Peyer's patch (tissue), 4 donors: ENCODE results near the gene DEAF1. TPM values are rescaled to one million over a fixed set of nuclear protein-coding genes. Genes with fewer than 3 reads are reported as not detected.

ENCODE experiments used
- DNase-seq, 3 donors: peaks; one replicate each; pipeline ENCODE4 v3.0.0-alpha.2; 2017 to 2019
- H3K27ac ChIP-seq, 4 donors: fragments of 200-600 bp; sonication (generic); one replicate each; pipeline ENCODE4 v1.5.1; 2016 to 2019
- H3K27me3 ChIP-seq, 2 donors: fragments of 200-600 bp; sonication (generic); one replicate each; pipeline ENCODE4 v1.5.1; 2019
- H3K36me3 ChIP-seq, 3 donors: fragments of 200-600 bp; sonication (generic); one replicate each; pipeline ENCODE4 v1.5.1; 2016 to 2019
- H3K4me1 ChIP-seq, 4 donors: fragments of 200-600 bp; sonication (generic); one replicate each; pipeline ENCODE4 v1.5.1; 2016 to 2019
- H3K4me3 ChIP-seq, 4 donors: fragments of 200-600 bp; sonication (generic); 1 replicate in 3 of 4; 2 replicates in 1 of 4; pipeline ENCODE4 v1.5.1; 2016 to 2019; ENCODE audit warnings: mild to moderate bottlenecking in 1 of 4
- H3K9me3 ChIP-seq, 4 donors: fragments of 200-600 bp; sonication (generic); one replicate each; pipeline ENCODE4 v1.5.1; 2016 to 2019; ENCODE audit warnings: mild to moderate bottlenecking in 1 of 4
- CTCF ChIP-seq, 6 experiments: fragments of 450-650 bp in 4 of 6; fragments of 200-600 bp in 2 of 6; sonication (generic) in 1 of 6; IDR thresholded peaks; one replicate each; pipeline ENCODE4 v1.5.1; 2017 to 2019; ENCODE audit warnings: antibody characterized with exemption in 6 of 6, mild to moderate bottlenecking in 3 of 6, moderate library complexity in 1 of 6
- POLR2A ChIP-seq, 2 donors: fragments of 450-650 bp; IDR thresholded peaks; one replicate each; pipeline ENCODE4 v1.5.1; 2017; ENCODE audit warnings: antibody characterized with exemption in 2 of 2, mild to moderate bottlenecking in 2 of 2, moderate library complexity in 2 of 2
- total RNA-seq, 4 donors: library from RNA; depleted of rRNA; stranded (reverse); fragments of >200 nt; gene quantifications; one replicate each; pipeline ENCODE4 v1.1.0, GENCODE V29; 2016

The DEAF1 gene
- total RNA-seq, 4 donors from 2014 or later, result 14.9 to 56.2 (median 47.0) TPM

GRCh38 chr11:719214-720016, 24.4 kb upstream of the DEAF1 start:
- TF ChIP-seq POLR2A (IDR thresholded peaks at IDR 0.05) (no peak), CTCF (IDR thresholded peaks at IDR 0.05) (no peak)
- H3K27me3 ChIP-seq, result peaks cover 0 to 5% of the 10 kb centered on the region in 2 donors
- no peak overlapping the region for H3K4me3 ChIP-seq
- H3K9me3 ChIP-seq, result no peaks in the 10 kb centered on the region
- no peak for DNase-seq
- H3K4me1 ChIP-seq, result peaks cover 0 to 48% (median 20%) of the 10 kb centered on the region in 4 donors
- H3K36me3 ChIP-seq, result peaks cover 0 to 24% (median 0%) of the 10 kb centered on the region in 3 donors
- H3K27ac ChIP-seq, result no peak overlapping the region

DNA sequence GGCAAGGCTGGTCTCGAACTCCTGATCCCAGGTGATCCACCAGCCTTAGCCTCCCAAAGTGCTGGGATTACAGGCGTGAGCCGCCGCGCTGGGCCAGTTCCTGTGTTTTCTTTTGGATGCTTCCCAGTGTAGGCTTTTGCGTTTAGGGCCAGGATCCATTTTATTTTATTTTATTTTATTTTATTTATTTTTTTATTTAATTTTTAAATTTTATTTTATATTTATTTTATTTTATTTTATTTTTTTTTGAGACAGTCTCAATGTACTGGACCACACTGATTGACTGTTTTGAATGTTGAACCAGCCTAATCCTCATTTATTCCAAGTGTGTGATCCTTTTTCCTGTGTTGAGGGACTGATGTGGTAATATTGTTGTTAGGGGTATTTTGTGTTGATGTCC, 19.4 kb upstream of the DEAF1 start:
- TF ChIP-seq CTCF (IDR thresholded peaks at IDR 0.05) (no peak), POLR2A (IDR thresholded peaks at IDR 0.05) (no peak)
- Histone ChIP-seq H3K36me3 (no peaks in the 10 kb centered on the region), H3K4me1 (peaks cover 0 to 30% (median 4%) of the 10 kb centered on the region in 4 donors), H3K27me3 (no peaks in the 10 kb centered on the region), H3K4me3 (no peak overlapping the region), H3K9me3 (no peaks in the 10 kb centered on the region), H3K27ac (no peak overlapping the region)
- DNase-seq, result no peak

GRCh38 chr11:709109-709997, 14.3 kb upstream of the DEAF1 start:
- peak overlapping the region in 2 of 4 donors; percentile 77 to 81 for H3K4me3 ChIP-seq
- H3K27me3 ChIP-seq, result no peaks in the 10 kb centered on the region
- no peaks in the 10 kb centered on the region for H3K36me3 ChIP-seq
- peak overlapping the region in 3 of 4 donors; percentile 60 to 98 (median 98) for H3K27ac ChIP-seq
- peaks cover 0 to 76% (median 15%) of the 10 kb centered on the region in 4 donors for H3K4me1 ChIP-seq
- DNase-seq, result peak in 1 of 3 donors; percentile 44
- TF ChIP-seq CTCF (IDR thresholded peaks at IDR 0.05) (no peak), POLR2A (IDR thresholded peaks at IDR 0.05) (no peak)
- H3K9me3 ChIP-seq, result no peaks in the 10 kb centered on the region

DNA sequence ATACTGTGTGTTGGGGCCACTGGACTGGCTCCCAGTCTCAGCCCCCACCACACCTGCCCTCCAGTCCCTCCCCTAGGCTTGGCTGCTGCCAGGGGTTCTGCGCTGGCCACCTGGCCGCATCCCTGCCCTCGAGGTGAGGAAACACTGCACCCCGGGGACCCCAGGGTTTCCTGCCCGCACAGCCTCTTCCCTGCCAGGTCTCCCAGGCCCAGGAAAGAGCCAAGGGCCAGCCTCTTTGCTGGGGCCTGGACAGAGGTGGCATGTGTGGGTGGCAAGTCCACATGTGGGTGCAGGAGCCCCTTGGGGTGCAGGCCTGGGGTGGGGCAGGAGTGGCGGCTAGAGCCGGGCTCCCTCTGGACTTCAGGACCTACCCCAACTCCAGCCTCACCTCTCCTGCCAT, 13.5 kb upstream of the DEAF1 start:
- Histone ChIP-seq H3K36me3 (no peaks in the 10 kb centered on the region), H3K9me3 (no peaks in the 10 kb centered on the region), H3K4me1 (peaks cover 0 to 80% (median 15%) of the 10 kb centered on the region in 4 donors), H3K27me3 (no peaks in the 10 kb centered on the region), H3K4me3 (peak overlapping the region in 2 of 4 donors; percentile 77 to 81), H3K27ac (peak overlapping the region in 3 of 4 donors; percentile 90 to 98 (median 98))
- DNase-seq, result no peak
- no peak for TF ChIP-seq POLR2A (IDR thresholded peaks at IDR 0.05)
- TF ChIP-seq CTCF (IDR thresholded peaks at IDR 0.05), result no peak

DNA sequence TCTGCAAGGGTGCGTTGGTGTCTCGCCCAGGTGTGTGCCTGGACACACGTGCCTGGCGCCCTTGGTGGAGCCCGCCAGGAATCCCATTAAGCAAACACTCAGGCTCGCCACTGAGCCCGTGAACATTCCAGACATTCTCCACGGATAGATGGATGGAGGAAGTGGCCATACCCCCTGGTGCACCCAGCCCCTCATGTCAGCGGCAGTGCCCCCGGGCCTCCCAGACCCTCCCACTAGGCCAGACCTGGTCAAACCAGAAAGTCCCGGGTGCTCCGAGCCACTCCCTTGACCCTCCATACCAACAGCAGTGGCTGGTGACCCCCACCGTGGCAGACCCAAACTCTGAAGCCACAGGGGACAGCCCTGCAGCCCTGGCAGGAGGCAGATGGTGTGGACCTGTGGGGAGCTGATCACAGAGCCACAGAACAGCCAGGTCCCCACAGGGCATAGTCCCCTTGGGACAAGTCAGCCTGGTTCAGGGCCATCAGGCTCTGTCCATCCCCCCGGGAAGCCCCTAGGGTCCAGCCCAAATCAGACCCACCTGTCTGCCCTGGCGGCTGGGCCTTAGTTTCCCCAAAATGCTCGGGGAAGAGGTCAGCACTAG, 12.9 kb upstream of the DEAF1 start:
- DNase-seq, result no peak
- peaks cover 0 to 2% (median 0%) of the 10 kb centered on the region in 3 donors for H3K36me3 ChIP-seq
- H3K4me3 ChIP-seq, result peak overlapping the region in 2 of 4 donors; percentile 77 to 81
- H3K27me3 ChIP-seq, result no peaks in the 10 kb centered on the region
- H3K4me1 ChIP-seq, result peaks cover 0 to 80% (median 16%) of the 10 kb centered on the region in 4 donors
- H3K9me3 ChIP-seq, result no peaks in the 10 kb centered on the region
- peak overlapping the region in 3 of 4 donors; percentile 90 to 98 (median 98) for H3K27ac ChIP-seq
- TF ChIP-seq CTCF (IDR thresholded peaks at IDR 0.05) (no peak), POLR2A (IDR thresholded peaks at IDR 0.05) (no peak)
